ENCODE measurements around the gene RANBP17.

DNA sequence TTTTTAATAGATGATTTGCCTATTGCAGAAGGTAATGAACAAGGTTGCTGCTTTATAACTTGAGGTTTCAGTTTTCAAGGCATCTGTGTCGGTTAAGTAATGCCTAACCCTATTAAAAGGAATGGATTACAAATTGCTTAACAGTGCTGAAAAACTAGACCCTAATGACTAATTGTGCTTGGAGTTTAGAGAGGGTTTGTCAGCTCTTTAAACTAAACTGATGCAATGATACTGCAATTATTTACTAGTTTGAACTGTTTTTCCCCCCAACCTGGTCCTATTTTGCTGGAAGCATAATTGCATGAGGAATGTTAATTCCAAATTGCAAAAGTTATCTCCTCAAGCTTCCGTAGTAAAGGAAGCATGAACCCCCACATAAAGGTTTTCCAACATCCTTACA is 407.9 kb downstream of the RANBP17 start:
- TF ChIP-seq EZH2phosphoT487 (IDR thresholded peaks at IDR 0.05; ENCODE audit: borderline replicate concordance, low read depth) (no peak), FOSL2 (IDR thresholded peaks at IDR 0.05; ENCODE audit: borderline replicate concordance, low read depth) (no peak), EP300 (IDR thresholded peaks at IDR 0.05; ENCODE audit: borderline replicate concordance in 1 of 2, low read depth in 1 of 2, low read length in 1 of 2) (no peak)
- TF ChIP-seq, protein P1, sequence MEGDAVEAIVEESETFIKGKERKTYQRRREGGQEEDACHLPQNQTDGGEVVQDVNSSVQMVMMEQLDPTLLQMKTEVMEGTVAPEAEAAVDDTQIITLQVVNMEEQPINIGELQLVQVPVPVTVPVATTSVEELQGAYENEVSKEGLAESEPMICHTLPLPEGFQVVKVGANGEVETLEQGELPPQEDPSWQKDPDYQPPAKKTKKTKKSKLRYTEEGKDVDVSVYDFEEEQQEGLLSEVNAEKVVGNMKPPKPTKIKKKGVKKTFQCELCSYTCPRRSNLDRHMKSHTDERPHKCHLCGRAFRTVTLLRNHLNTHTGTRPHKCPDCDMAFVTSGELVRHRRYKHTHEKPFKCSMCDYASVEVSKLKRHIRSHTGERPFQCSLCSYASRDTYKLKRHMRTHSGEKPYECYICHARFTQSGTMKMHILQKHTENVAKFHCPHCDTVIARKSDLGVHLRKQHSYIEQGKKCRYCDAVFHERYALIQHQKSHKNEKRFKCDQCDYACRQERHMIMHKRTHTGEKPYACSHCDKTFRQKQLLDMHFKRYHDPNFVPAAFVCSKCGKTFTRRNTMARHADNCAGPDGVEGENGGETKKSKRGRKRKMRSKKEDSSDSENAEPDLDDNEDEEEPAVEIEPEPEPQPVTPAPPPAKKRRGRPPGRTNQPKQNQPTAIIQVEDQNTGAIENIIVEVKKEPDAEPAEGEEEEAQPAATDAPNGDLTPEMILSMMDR (IDR thresholded peaks at IDR 0.05): no peak

Data from SK-N-SH (cell line).